Measurements from ENCODE around the gene NUTM2E.
"Not testable (repeated sequence)": the region's sequence is repeated elsewhere in the genome, so short reads cannot be mapped to it uniquely, and the experiment has no call there.

Gene NUTM2E

DNA sequence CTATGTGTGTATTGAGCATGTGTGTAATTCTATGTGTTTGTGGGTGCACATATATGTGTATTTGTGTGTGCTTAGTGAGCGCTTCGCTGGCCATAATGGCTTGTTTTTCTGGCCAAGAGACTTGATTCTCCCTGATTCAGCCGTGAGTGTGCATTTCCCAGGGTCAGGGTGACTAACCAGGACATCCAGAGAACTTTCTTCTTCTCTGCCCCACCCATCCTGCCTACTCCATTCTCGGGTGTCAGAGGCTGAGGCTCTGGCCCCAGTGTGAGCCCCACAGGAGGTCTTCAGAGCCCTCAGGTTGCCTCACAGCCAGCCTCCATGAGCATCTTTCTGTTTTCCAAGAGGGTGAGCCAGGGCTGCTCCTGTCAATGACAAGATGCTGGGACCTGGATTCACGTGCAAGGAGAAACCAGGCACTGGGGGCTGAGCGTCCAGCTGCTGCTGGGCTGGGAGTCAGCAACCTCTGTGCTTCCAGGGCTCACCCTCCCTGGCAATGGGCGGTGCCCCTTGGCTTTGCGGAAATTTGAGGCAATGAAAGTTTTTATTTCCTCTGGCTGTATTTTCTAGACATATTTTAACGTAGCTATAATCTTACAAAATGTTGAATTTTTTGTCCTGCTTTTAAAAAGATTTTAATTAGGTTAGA, 40.5 kb downstream of the NUTM2E start:
- not testable (repeated sequence) for DNase-seq

DNA sequence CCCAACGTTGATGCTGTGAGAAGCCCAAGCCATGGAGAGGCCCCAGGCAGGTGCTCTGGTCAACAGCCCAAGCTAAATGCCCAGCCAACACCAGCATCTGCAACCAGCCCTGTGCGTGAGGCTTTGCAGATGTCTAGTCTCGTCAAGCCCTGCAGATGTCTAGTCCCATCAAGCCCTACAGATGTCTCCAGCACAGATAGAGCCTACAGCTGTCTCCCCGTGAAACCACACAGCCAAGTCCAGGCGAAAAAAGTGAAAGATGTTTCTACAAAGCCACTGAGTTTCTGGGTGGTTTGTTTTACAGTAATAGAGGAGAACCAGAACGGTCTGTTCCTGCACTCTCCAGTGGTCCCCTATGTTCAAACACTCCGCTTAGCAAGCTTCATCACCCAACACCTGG, 41.5 kb downstream of the NUTM2E start:
- DNase-seq, result not testable (repeated sequence)

- DNase-seq, result not testable (repeated sequence)
These were observed 43.0 kb downstream of the NUTM2E start for GRCh38 chr10:79869439-79870097.

GRCh38 chr10:79871729-79872128, 45.2 kb downstream of the NUTM2E start:
- not testable (repeated sequence) for DNase-seq

All from NCI-H1694 treated with DMSO at 0.1 percent for 48 hours (cell line).